Skeletal muscle tissue (tissue), 4 donors: ENCODE data around the gene PAQR5. TPM values are rescaled to one million over a fixed set of nuclear protein-coding genes. Genes with fewer than 3 reads are reported as not detected.
"Not testable (repeated sequence)": the region's sequence is repeated elsewhere in the genome, so short reads cannot be mapped to it uniquely, and the experiment has no call there.

Experiments
- H3K27ac ChIP-seq: one replicate; pipeline ENCODE4 v1.7.0; 2013; ENCODE audit warnings: mild to moderate bottlenecking, low read depth, low read length, inconsistent platforms
- H3K27me3 ChIP-seq, 3 donors: one replicate each; pipeline ENCODE4 v1.7.0; 2013; ENCODE audit warnings: low read length in 3 of 3; ENCODE audit not compliant: control insufficient read depth in 3 of 3, insufficient read depth in 3 of 3
- H3K36me3 ChIP-seq, 3 donors: one replicate each; pipeline ENCODE4 v1.7.0; 2013; ENCODE audit warnings: low read length in 3 of 3; ENCODE audit not compliant: control insufficient read depth in 3 of 3, insufficient read depth in 3 of 3
- H3K4me1 ChIP-seq, 3 donors: one replicate each; pipeline ENCODE4 v1.7.0; 2013; ENCODE audit warnings: low read length in 3 of 3, mild to moderate bottlenecking in 3 of 3; ENCODE audit not compliant: control insufficient read depth in 3 of 3, insufficient read depth in 3 of 3
- H3K4me3 ChIP-seq, 3 donors: one replicate each; pipeline ENCODE4 v1.7.0; 2013; ENCODE audit warnings: low read length in 3 of 3
- H3K9ac ChIP-seq, 3 donors: one replicate each; pipeline ENCODE4 v1.7.0; 2013; ENCODE audit warnings: low read length in 3 of 3, mild to moderate bottlenecking in 3 of 3, moderate library complexity in 2 of 3, low read depth in 1 of 3
- H3K9me3 ChIP-seq, 3 donors: one replicate each; pipeline ENCODE4 v1.7.0; 2013; ENCODE audit warnings: low read length in 3 of 3; ENCODE audit not compliant: control insufficient read depth in 3 of 3
- total RNA-seq: library from RNA; depleted of rRNA; stranded (reverse); fragments of >200 nt; gene quantifications from one replicate; pipeline ENCODE4 v1.2.3, GENCODE V29; 2014
- donor health status: Osteomylitis.

PAQR5 gene
- total RNA-seq, 1 donor from 2014 or later, result under 0.01 TPM

- Histone ChIP-seq H3K4me3 (no peak overlapping the region), H3K27me3 (no peaks in the 10 kb centered on the region), H3K4me1 (no peaks in the 10 kb centered on the region), H3K9me3 (no peaks in the 10 kb centered on the region), H3K9ac (no peak overlapping the region), H3K36me3 (no peaks in the 10 kb centered on the region), H3K27ac (no peak overlapping the region)
Measured at GRCh38 chr15:69369631-69370030, 70.9 kb downstream of the PAQR5 start.

DNA sequence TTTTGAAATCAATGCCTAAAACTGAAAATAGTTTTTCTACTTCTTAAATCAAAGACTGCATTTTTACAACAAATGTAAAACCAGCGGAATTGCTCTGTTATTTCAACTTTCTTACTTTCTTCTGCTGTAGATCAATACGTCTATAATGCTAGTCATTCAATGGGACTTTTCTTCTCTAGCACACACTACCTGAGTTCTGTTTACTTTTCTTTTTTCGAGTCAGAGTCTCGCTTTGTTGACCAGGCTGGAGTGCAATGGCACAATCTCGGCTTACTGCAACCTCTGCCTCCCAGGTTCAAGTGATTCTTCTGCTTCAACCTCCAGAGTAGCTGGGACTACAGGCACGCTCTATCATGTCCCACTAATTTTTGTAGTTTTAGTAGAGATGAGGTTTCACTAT, 74.7 kb downstream of the PAQR5 start:
- Histone ChIP-seq H3K27ac (no peak overlapping the region), H3K36me3 (no peaks in the 10 kb centered on the region), H3K4me3 (no peak overlapping the region), H3K9me3 (no peaks in the 10 kb centered on the region), H3K27me3 (peaks cover 0 to 7% (median 5%) of the 10 kb centered on the region in 3 donors), H3K4me1 (no peaks in the 10 kb centered on the region), H3K9ac (no peak overlapping the region)

- H3K4me1 ChIP-seq, result no peaks in the 10 kb centered on the region
- H3K36me3 ChIP-seq, result no peaks in the 10 kb centered on the region
- H3K27ac ChIP-seq, result no peak overlapping the region
- H3K4me3 ChIP-seq, result no peak overlapping the region
- no peaks in the 10 kb centered on the region for H3K9me3 ChIP-seq
- peaks cover 0 to 12% (median 5%) of the 10 kb centered on the region in 3 donors for H3K27me3 ChIP-seq
- H3K9ac ChIP-seq, result no peak overlapping the region
Measured at GRCh38 chr15:69375151-69375790, 76.6 kb downstream of the PAQR5 start.

GRCh38 chr15:69377216-69377970, 78.7 kb downstream of the PAQR5 start:
- H3K36me3 ChIP-seq, result no peaks in the 10 kb centered on the region
- H3K4me1 ChIP-seq, result no peaks in the 10 kb centered on the region
- no peak overlapping the region for H3K9ac ChIP-seq
- H3K27me3 ChIP-seq, result peaks cover 0 to 15% (median 5%) of the 10 kb centered on the region in 3 donors
- H3K27ac ChIP-seq, result no peak overlapping the region
- no peaks in the 10 kb centered on the region for H3K9me3 ChIP-seq
- no peak overlapping the region for H3K4me3 ChIP-seq

GRCh38 chr15:69380100-69380725, 81.5 kb downstream of the PAQR5 start:
- Histone ChIP-seq H3K27ac (no peak overlapping the region), H3K36me3 (no peaks in the 10 kb centered on the region)

DNA sequence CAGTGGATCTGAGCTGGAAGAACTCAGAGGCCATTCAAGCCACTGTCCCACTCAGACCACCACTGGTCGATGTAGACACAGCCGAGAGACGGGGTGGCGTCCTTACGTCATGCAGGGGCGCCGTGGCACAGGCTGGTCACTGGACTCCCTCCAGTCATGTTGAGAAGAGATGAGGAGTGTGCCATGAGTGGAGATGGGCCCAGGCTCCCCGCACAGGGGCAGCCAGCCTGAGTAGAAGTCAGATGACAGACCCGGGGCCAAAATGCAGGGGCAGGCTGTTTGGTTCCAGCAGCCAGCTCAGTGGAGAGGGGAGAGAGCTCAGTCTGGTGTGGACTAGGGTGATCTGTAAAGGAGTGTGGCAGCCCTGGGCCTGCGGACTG, 82.0 kb downstream of the PAQR5 start:
- H3K4me1 ChIP-seq, result no peaks in the 10 kb centered on the region
- H3K27ac ChIP-seq, result no peak overlapping the region
- peaks cover 0 to 14% (median 2%) of the 10 kb centered on the region in 3 donors for H3K27me3 ChIP-seq
- no peak overlapping the region for H3K4me3 ChIP-seq
- H3K9ac ChIP-seq, result no peak overlapping the region
- no peaks in the 10 kb centered on the region for H3K9me3 ChIP-seq
- no peaks in the 10 kb centered on the region for H3K36me3 ChIP-seq

More at GRCh38 chr15:69380100-69380725, 81.5 kb downstream of the PAQR5 start:
- Histone ChIP-seq H3K4me3 (no peak overlapping the region), H3K27me3 (peaks cover 0 to 15% (median 5%) of the 10 kb centered on the region in 3 donors), H3K4me1 (no peaks in the 10 kb centered on the region), H3K9ac (no peak overlapping the region), H3K9me3 (no peaks in the 10 kb centered on the region)

- not testable (repeated sequence) for H3K36me3 ChIP-seq, H3K27ac ChIP-seq, H3K4me1 ChIP-seq, H3K27me3 ChIP-seq, H3K9ac ChIP-seq, H3K9me3 ChIP-seq, H3K4me3 ChIP-seq
Measured at GRCh38 chr15:69382176-69382575, 83.5 kb downstream of the PAQR5 start.

GRCh38 chr15:69384066-69384465, 85.4 kb downstream of the PAQR5 start:
- not testable (repeated sequence) for H3K4me1 ChIP-seq, H3K9ac ChIP-seq, H3K27me3 ChIP-seq, H3K36me3 ChIP-seq, H3K27ac ChIP-seq, H3K4me3 ChIP-seq, H3K9me3 ChIP-seq

- no peaks in the 10 kb centered on the region for H3K36me3 ChIP-seq
- H3K4me3 ChIP-seq, result no peak overlapping the region
- H3K9ac ChIP-seq, result no peak overlapping the region
- no peaks in the 10 kb centered on the region for H3K4me1 ChIP-seq
- H3K27ac ChIP-seq, result no peak overlapping the region
- H3K27me3 ChIP-seq, result peaks cover 0 to 7% (median 0%) of the 10 kb centered on the region in 3 donors
- H3K9me3 ChIP-seq, result no peaks in the 10 kb centered on the region
Measured at GRCh38 chr15:69384626-69385598, 86.2 kb downstream of the PAQR5 start.
